B cell (primary cell): Measurements from ENCODE around the gene F8. TPM values are rescaled to one million over a fixed set of nuclear protein-coding genes. Genes with fewer than 3 reads are reported as not detected.

Source experiments
- ATAC-seq: fragments of 200-7000 bp; cut with Tn5 transposase; one replicate; pipeline ENCODE4 v1.10.0; 2021; ENCODE audit warnings: low read depth, mild to moderate bottlenecking, moderate number of reproducible peaks, moderate library complexity
- CTCF ChIA-PET: fragments of 350-600 bp; sonication (Branson Sonifier 250); formaldehyde crosslinking; loops from one replicate; lab custom pipeline; 2021; ENCODE audit warnings: antibody characterized with exemption, inconsistent platforms; lab: Charles Lee
- POLR2A ChIA-PET: fragments of 350-600 bp; sonication (Branson Sonifier 250); formaldehyde crosslinking; loops from one replicate; lab custom pipeline; 2021; ENCODE audit warnings: antibody characterized with exemption; lab: Charles Lee
- DNase-seq: peaks from one replicate; pipeline ENCODE4 v3.0.0; 2013
- H2AFZ ChIP-seq: 2 replicates; pipeline ENCODE4 v1.6.1; 2012; ENCODE audit warnings: mild to moderate bottlenecking, low read depth, low read length; ENCODE audit not compliant: insufficient read depth, poor library complexity, severe bottlenecking
- H3K27ac ChIP-seq, 2 donors: 1 replicate in 1 of 2; 2 replicates in 1 of 2; pipeline ENCODE4 v1.5.1; 2012 to 2013; ENCODE audit warnings: low read length in 2 of 2, mild to moderate bottlenecking in 2 of 2, moderate library complexity in 1 of 2
- H3K27me3 ChIP-seq, 4 experiments: fragments of 200-600 bp in 1 of 4; sonication (generic) in 1 of 4; replicated peaks in 1 of 4; 1 replicate in 2 of 4; 2 replicates in 2 of 4; pipeline versions ENCODE4 v1.6.1 to v1.7.0; 2013 to 2016; ENCODE audit warnings: low read length in 3 of 4, mild to moderate bottlenecking in 2 of 4, mixed read lengths in 1 of 4, moderate library complexity in 1 of 4; ENCODE audit not compliant: insufficient read depth in 4 of 4, control insufficient read depth in 3 of 4; ENCODE audit errors: control extremely low read depth in 1 of 4
- H3K36me3 ChIP-seq, 2 experiments: replicated peaks in 1 of 2; 1 replicate in 1 of 2; 2 replicates in 1 of 2; pipeline versions ENCODE4 v1.6.1 to v1.7.1; 2013; ENCODE audit warnings: low read length in 1 of 2; ENCODE audit not compliant: insufficient read depth in 2 of 2, control insufficient read depth in 1 of 2; ENCODE audit errors: control extremely low read depth in 1 of 2, extremely low read depth in 1 of 2
- H3K4me1 ChIP-seq, 2 donors: fragments of 200-600 bp in 1 of 2; sonication (generic) in 1 of 2; 1 replicate in 1 of 2; 2 replicates in 1 of 2; pipeline versions ENCODE4 v1.5.1 to v1.6.1; 2013 to 2017; ENCODE audit warnings: low read length in 2 of 2; ENCODE audit not compliant: control insufficient read depth in 2 of 2, insufficient read depth in 2 of 2
- H3K4me2 ChIP-seq: replicated peaks from 2 replicates; pipeline ENCODE3; 2012; ENCODE audit warnings: mild to moderate bottlenecking, low read depth, low read length; ENCODE audit not compliant: poor library complexity, severe bottlenecking
- H3K4me3 ChIP-seq, 5 experiments: fragments of 200-600 bp in 1 of 5; sonication (generic) in 1 of 5; 1 replicate in 3 of 5; 2 replicates in 2 of 5; pipeline versions ENCODE4 v1.5.1 to v1.7.0; 2011 to 2016; ENCODE audit warnings: low read length in 4 of 5, mild to moderate bottlenecking in 4 of 5, low read depth in 2 of 5, control low read depth in 1 of 5, moderate library complexity in 1 of 5; ENCODE audit not compliant: insufficient read depth in 1 of 5; ENCODE audit errors: control extremely low read depth in 1 of 5, extremely low read depth in 1 of 5
- H3K79me2 ChIP-seq: fragments of 200-600 bp; sonication (generic); one replicate; pipeline ENCODE4 v1.6.0; 2016; ENCODE audit warnings: low read length; ENCODE audit not compliant: control insufficient read depth, insufficient read depth
- H3K9ac ChIP-seq: fragments of 200-600 bp; sonication (generic); 2 replicates; pipeline ENCODE4 v1.6.1; 2017; ENCODE audit warnings: mild to moderate bottlenecking, low read length, moderate library complexity
- H3K9me3 ChIP-seq, 3 donors: one replicate each; pipeline versions ENCODE4 v1.6.1 to v1.7.1; 2013; ENCODE audit warnings: low read length in 2 of 3; ENCODE audit not compliant: control insufficient read depth in 2 of 3, insufficient read depth in 1 of 3; ENCODE audit errors: control extremely low read depth in 1 of 3
- H4K20me1 ChIP-seq: 2 replicates; pipeline ENCODE4 v1.6.0; 2012; ENCODE audit warnings: mild to moderate bottlenecking, low read length; ENCODE audit not compliant: insufficient read depth, control insufficient read depth, poor library complexity, severe bottlenecking
- H3K27ac Mint-ChIP-seq: one replicate; pipeline ENCODE4 v1.8.0; 2021; ENCODE audit warnings: mixed read lengths
- H3K27me3 Mint-ChIP-seq: one replicate; pipeline ENCODE4 v1.8.0; 2021; ENCODE audit warnings: mixed read lengths
- H3K4me1 Mint-ChIP-seq: one replicate; pipeline ENCODE4 v1.8.0; 2021; ENCODE audit warnings: mixed read lengths
- H3K4me3 Mint-ChIP-seq: one replicate; pipeline ENCODE4 v1.8.0; 2021; ENCODE audit warnings: mixed read lengths
- H3K9me3 Mint-ChIP-seq: one replicate; pipeline ENCODE4 v1.8.0; 2022; ENCODE audit warnings: mixed read lengths; ENCODE audit not compliant: insufficient read depth
- CTCF ChIP-seq: fragments of 200-600 bp; IDR thresholded peaks from one replicate; pipeline ENCODE4 v1.8.0; 2022; ENCODE audit warnings: antibody characterized with exemption, mild to moderate bottlenecking
- EZH2 ChIP-seq: IDR thresholded peaks from 2 replicates; pipeline ENCODE4 v1.6.1; 2012; ENCODE audit warnings: borderline replicate concordance, low read depth, mild to moderate bottlenecking, moderate library complexity, low read length; ENCODE audit not compliant: insufficient read depth, poor library complexity, severe bottlenecking
- WGBS: methylation state at CpG from one replicate; pipeline ENCODE4 v1.1.5; 2013; ENCODE audit warnings: missing lambda C conversion rate; ENCODE audit not compliant: insufficient coverage; 5-methylcytosine and 5-hydroxymethylcytosine counted together
- intact Hi-C: fragments of 100-400 bp; cut with micrococcal nuclease; formaldehyde crosslinking; loops from one replicate; pipeline ENCODE4 v1.10.0; 2022
- polyA plus RNA-seq: library from polyadenylated mRNA; depleted of rRNA; stranded (reverse); fragments of >200 nt; gene quantifications from 2 replicates; pipeline ENCODE4 v1.2.3, GENCODE V29; 2012
- total RNA-seq, 2 donors: library from RNA; stranded (reverse); fragments of 120-200 nt in 1 of 2; gene quantifications; 1 replicate in 1 of 2; 2 replicates in 1 of 2; pipeline versions ENCODE4 v1.2.3 to v1.2.4, GENCODE V29; 2013 to 2022

F8 gene
- total and polyA plus RNA-seq, 2 donors (not counting 1 experiment from before 2014, with no cell fraction given) = 0.86 to 1.4 TPM

- CTCF ChIA-PET = interaction anchor here (1.0 to 2.1 kb wide), 2 partner anchors 7 to 20 kb away, joined by 4 to 7 read pairs; no protein-coding TSS in a partner anchor
- Histone ChIP-seq H3K9ac (no peak overlapping the region), H4K20me1 (no peaks in the 10 kb centered on the region), H3K4me2 (peak overlapping the region; percentile 47), H3K79me2 (no peaks in the 10 kb centered on the region), H3K27ac (peak overlapping the region; percentile 5 to 54), H3K4me1 (peaks cover 9 to 16% of the 10 kb centered on the region in 2 donors), H3K4me3 (peak overlapping the region in 1 of 5 experiments; percentile 21), H3K9me3 (no peaks in the 10 kb centered on the region), H3K27me3 (no peaks in the 10 kb centered on the region), H3K36me3 (no peaks in the 10 kb centered on the region), H2AFZ (peak overlapping the region; percentile 36)
- DNase-seq (peak; percentile 67), ATAC-seq (peak; percentile 92)
- no peaks in the 10 kb centered on the region for H3K27me3 Mint-ChIP-seq
- POLR2A ChIA-PET = interaction anchor here (0.6 kb wide), 2 partner anchors 21 to 396 kb away, joined by 3 to 4 read pairs; no protein-coding TSS in a partner anchor
- intact Hi-C loops = no loop called here
- H3K27ac Mint-ChIP-seq = peak overlapping the region; percentile 90
- peak overlapping the region; percentile 78 for H3K4me3 Mint-ChIP-seq
- no peaks in the 10 kb centered on the region for H3K9me3 Mint-ChIP-seq
- peaks cover 19% of the 10 kb centered on the region for H3K4me1 Mint-ChIP-seq
- TF ChIP-seq EZH2 = no peak
- no peak for TF ChIP-seq CTCF
- no CpG with 5 or more reads among the region's 7 CpGs for WGBS
Measured at GRCh38 chrX:154819771-154820341, 202.7 kb downstream of the F8 start.
